Kidney epithelial cell (primary cell): ENCODE measurements around the gene EPHB3. TPM values are rescaled to one million over a fixed set of nuclear protein-coding genes. Genes with fewer than 3 reads are reported as not detected.

Experiments
- DNase-seq: peaks from one replicate; pipeline ENCODE4 v3.0.0-alpha.2; 2010; ENCODE audit warnings: low read depth
- H3K27me3 ChIP-seq: 2 replicates; pipeline ENCODE4 v1.6.0; 2011; ENCODE audit warnings: low read length; ENCODE audit not compliant: control insufficient read depth, insufficient read depth
- H3K36me3 ChIP-seq: 2 replicates; pipeline ENCODE4 v1.5.1; 2011; ENCODE audit warnings: low read length; ENCODE audit not compliant: control insufficient read depth, insufficient read depth
- H3K4me3 ChIP-seq: 2 replicates; pipeline ENCODE4 v1.5.1; 2011; ENCODE audit warnings: low read depth, mild to moderate bottlenecking, control low read depth, low read length
- total RNA-seq: library from RNA; depleted of rRNA; stranded (reverse); fragments of >200 nt; gene quantifications from 2 replicates; pipeline ENCODE4 v1.2.3, GENCODE V29; 2015
- TF ChIP-seq, protein P1 (sequence below): IDR thresholded peaks from 2 replicates; pipeline ENCODE4 v1.5.1; 2011; ENCODE audit warnings: mild to moderate bottlenecking, moderate library complexity, low read length, control low read depth, inconsistent platforms; ENCODE audit not compliant: insufficient read depth, poor library complexity, severe bottlenecking

Gene EPHB3
- total RNA-seq, 1 donor from 2014 or later: 1.5 TPM

DNA sequence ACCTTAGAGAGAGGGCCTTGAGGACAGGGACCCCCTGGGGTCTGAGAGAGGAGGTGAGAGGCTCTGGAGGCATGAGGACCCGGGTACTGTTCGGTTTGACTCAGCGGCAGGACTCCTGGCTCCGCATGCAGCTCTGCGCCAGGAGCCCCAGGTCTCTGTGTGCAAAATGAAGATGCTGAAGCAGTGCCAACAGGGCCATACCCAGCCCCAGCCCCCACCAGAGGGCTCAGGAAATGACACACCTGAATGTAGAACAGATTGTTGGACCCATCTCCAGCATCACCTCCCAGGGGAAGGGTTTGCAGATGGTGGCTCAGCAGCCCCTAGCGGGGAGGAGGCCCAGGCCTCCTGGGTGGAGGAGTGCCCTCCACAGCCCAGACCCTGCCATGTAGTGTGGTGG is 30.2 kb downstream of the EPHB3 start:
- TF ChIP-seq, protein P1, sequence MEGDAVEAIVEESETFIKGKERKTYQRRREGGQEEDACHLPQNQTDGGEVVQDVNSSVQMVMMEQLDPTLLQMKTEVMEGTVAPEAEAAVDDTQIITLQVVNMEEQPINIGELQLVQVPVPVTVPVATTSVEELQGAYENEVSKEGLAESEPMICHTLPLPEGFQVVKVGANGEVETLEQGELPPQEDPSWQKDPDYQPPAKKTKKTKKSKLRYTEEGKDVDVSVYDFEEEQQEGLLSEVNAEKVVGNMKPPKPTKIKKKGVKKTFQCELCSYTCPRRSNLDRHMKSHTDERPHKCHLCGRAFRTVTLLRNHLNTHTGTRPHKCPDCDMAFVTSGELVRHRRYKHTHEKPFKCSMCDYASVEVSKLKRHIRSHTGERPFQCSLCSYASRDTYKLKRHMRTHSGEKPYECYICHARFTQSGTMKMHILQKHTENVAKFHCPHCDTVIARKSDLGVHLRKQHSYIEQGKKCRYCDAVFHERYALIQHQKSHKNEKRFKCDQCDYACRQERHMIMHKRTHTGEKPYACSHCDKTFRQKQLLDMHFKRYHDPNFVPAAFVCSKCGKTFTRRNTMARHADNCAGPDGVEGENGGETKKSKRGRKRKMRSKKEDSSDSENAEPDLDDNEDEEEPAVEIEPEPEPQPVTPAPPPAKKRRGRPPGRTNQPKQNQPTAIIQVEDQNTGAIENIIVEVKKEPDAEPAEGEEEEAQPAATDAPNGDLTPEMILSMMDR: no peak
- H3K36me3 ChIP-seq: no peaks in the 10 kb centered on the region
- H3K4me3 ChIP-seq: no peak overlapping the region
- H3K27me3 ChIP-seq: peaks cover 13% of the 10 kb centered on the region
- no peak for DNase-seq

DNA sequence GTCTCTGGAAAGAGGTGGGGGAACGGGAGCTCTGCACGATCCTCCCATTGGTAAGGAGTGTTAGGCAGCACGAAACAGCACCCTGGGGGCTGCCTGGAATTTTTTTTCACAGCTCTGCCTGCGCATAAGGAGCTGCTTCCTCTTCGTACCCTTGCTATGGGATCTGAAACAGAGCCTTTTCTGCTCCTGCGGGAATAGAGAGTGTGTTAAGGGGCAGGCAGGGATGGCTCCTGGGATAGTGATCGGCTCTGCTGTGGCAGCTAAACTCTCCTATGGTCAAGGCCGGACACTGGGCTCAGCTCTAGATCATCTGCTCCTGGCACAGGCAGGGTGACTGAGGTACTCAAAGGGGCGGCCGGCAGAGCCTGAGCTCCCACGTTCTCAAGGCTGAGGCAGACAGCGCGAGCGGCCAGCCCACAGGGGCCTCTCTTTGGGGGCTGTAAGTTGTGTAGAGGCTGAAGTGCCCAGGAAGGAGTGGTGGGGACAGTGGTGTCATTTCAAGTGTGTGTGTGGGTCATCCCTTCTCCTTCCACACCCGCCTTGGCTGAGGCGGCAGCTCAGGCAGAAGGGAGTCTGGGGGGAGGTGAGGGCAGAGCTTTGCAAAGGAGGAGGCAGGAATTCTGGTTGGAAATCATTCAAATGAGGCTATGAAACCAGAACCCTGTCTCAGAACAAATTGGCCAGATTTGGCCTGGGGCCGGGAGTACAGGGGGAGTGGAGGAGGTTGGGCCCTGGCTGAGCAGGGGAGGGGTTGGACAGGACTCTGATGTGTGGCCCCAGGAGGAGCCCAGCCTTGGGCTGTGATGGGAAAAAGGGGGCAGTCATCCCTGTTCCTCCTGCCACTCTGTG is 31.0 kb downstream of the EPHB3 start:
- TF ChIP-seq, protein P1: no peak
- DNase-seq: no peak
- Histone ChIP-seq H3K27me3 (peaks cover 10% of the 10 kb centered on the region), H3K36me3 (no peaks in the 10 kb centered on the region), H3K4me3 (no peak overlapping the region)

DNA sequence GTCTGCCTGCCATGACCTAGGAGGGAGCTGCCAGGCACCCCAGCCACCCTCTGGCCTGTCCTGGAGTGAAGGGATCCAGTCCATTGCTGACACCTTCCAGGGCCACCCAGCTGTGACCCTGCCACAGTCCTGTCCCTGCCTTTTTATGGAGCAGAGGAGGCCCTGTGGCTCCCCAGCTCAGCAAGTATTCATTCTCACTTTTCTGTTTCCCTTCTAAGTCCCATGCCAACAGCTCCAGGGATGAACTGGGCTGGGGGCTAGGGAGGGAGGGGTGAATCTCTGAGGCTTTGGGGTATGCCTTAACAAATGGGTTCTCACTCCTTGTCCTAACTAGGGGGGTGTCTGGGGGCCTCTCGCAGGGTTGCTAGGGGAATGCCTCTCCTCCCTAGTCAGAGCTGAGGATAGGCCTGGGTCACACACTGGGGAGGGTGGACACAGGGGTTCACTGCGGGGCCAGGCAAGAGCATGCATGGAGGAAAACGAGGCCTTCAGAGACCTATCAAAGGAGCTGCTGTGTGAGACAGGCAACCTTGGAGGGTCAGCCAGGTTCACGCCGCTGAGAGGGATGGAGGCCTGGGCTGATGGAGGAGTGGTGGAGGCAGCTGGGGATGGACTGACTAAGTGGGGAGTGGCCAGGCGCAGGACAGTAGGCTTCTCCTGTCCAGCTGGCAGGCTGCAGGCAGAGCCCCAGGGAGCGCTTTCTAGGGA is 31.8 kb downstream of the EPHB3 start:
- H3K27me3 ChIP-seq: peaks cover 4% of the 10 kb centered on the region
- TF ChIP-seq, protein P1: no peak
- H3K4me3 ChIP-seq: no peak overlapping the region
- no peak for DNase-seq
- no peaks in the 10 kb centered on the region for H3K36me3 ChIP-seq

DNA sequence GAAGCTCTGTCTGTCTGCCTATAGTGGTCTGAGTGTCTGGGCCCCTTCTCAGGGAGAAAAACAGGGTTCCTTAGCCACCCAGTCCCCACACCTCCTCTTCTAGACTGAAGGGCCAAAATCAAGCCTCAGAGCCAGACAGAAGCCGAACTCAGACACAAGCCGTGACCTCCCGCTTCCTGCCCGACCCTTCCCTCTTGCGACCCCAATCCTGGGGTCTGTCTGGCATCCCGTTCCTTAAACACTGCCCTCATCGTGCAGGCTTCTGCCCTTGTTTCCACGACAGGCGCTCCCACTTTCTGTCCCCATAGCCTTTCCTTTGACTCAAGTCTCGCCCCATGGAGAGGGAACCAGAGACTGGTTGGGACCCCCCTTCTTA is 32.3 kb downstream of the EPHB3 start:
- DNase-seq: no peak
- TF ChIP-seq, protein P1: no peak
- H3K36me3 ChIP-seq: no peaks in the 10 kb centered on the region
- H3K27me3 ChIP-seq: no peaks in the 10 kb centered on the region
- no peak overlapping the region for H3K4me3 ChIP-seq

DNA sequence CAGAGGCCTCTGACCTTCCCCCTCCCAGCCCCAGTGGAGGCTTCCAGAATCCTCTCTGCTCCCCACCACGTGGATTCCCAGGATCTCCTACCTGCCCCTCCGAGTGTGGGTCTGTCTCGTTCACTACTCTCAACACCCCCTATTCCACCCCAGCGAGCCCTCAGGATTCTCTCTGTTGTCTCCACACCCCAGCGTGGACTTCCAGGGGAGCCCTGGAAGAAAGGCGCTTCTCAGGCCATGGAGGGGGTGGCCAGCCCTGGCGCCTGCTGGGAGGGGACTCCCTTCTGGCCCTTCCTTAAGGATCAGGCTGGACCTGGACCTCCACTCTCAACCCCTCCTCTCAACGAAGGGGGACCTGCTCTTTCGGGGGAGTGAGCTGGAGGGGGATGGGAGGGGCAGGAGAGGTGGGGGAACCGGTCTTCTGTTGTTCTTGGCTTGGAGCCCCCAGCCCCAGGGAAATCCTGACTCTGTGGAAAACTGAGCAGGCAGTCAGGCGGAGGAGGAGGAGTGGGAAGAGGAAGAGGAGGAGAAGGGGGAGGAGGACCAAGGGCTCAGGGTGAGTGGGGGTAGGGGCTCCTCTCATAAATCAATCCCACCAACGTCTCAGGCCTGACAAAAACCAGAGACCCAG is 32.9 kb downstream of the EPHB3 start:
- TF ChIP-seq, protein P1: no peak
- no peaks in the 10 kb centered on the region for H3K36me3 ChIP-seq
- H3K4me3 ChIP-seq: no peak overlapping the region
- no peaks in the 10 kb centered on the region for H3K27me3 ChIP-seq
- DNase-seq: no peak
